ENCODE measurements around the gene CPE.
A peak's percentile ranks its signal among the peaks of the same experiment; 100 is the strongest.

Gene CPE

DNA sequence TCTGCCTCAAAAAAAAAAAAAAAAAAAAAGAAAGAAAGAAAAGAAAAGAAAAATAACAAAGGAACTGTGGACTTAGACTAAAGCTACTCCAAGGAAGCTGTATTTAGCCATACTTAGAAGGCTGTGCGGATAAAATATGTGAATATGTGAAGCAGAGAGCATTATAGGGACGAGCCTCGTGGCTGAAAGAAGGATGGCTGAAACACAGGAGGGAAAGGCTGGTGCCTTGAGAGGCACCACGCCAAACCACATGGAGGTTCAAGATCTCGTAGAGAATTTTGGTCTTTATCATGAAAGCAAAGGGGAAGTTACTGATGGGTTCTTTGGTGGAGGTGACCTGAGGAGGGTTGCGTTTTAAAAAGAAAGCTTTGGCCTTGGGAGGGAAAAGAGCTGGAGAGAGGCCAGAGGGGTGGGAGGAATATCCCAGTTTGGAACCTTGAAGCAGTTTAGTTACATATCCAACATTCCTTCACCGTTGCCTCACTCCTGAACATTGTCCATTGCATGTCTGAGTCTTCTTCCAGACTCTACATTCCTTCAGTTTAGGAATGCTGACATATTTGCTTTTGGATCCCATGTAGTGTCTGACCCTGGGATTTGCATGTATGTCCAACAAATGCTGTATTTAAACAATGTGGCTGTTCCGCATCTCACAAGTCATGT lies 82.5 kb downstream of the CPE start:
- peak; percentile 52 for DNase-seq (ENCODE audit: low read depth)
- H3K4me3 ChIP-seq (ENCODE audit: control insufficient read depth, low read depth, low read length) = no peak overlapping the region
- no peak for TF ChIP-seq CTCF (IDR thresholded peaks at IDR 0.05; ENCODE audit: control insufficient read depth, insufficient read depth, low read depth, low read length, missing control alignments)

DNA sequence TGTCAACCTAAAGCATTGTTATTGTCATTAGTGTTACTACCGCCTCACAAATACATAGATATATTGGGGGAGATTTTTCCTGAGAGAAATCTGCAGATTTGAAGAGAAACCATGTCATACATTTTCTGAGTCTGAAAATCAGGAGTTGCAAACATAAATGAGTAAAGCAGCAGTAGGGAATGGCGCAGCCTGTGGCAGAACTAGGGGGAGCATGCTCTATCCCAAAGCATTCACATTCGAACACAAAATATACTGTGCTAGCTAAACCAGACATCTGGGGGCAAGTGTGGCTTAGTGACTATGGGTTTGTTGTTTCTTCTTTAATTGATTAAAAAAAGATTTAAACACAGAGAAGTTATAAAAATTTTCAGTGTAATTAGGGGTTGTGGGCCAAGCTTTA lies 83.2 kb downstream of the CPE start:
- DNase-seq (ENCODE audit: low read depth) = no peak
- TF ChIP-seq CTCF (IDR thresholded peaks at IDR 0.05; ENCODE audit: control insufficient read depth, insufficient read depth, low read depth, low read length, missing control alignments) = no peak
- no peak overlapping the region for H3K4me3 ChIP-seq (ENCODE audit: control insufficient read depth, low read depth, low read length)

- TF ChIP-seq CTCF (IDR thresholded peaks at IDR 0.05; ENCODE audit: control insufficient read depth, insufficient read depth, low read depth, low read length, missing control alignments) = no peak
- DNase-seq (ENCODE audit: low read depth) = no peak
- H3K4me3 ChIP-seq (ENCODE audit: control insufficient read depth, low read depth, low read length) = no peak overlapping the region
These were observed 85.6 kb downstream of the CPE start for GRCh38 chr4:165464376-165464775.

DNA sequence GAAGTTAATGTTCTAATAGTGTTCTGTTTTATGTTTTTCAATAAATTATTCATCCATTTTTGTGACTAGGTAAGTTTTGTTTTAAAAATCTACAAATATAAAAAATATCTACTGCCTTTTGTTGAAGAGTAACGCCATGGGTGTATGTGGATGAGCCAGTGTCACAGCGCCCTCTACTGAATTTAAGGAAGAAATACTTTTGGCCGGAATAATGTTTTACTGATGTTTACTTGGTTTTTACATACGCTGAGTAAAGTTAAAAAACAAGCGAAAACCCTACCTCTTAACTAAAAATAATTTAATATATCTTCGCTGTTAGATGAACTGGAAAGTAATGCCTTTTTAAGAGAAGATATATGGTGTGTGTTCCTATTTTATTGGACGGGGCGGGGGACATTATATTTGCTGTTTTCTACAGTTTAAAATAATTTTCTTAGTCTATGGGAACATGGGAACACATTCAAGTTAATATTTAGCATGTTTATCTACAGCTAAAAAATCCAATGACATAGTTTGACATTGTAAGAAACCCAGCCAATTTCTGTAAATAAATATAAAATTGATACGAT lies 86.1 kb downstream of the CPE start:
- H3K4me3 ChIP-seq (ENCODE audit: control insufficient read depth, low read depth, low read length) = no peak overlapping the region
- no peak for DNase-seq (ENCODE audit: low read depth)
- TF ChIP-seq CTCF (IDR thresholded peaks at IDR 0.05; ENCODE audit: control insufficient read depth, insufficient read depth, low read depth, low read length, missing control alignments) = peak; percentile 71

GRCh38 chr4:165470009-165470408 lies 91.2 kb downstream of the CPE start:
- no peak for DNase-seq (ENCODE audit: low read depth)
- H3K4me3 ChIP-seq (ENCODE audit: control insufficient read depth, low read depth, low read length) = no peak overlapping the region
- no peak for TF ChIP-seq CTCF (IDR thresholded peaks at IDR 0.05; ENCODE audit: control insufficient read depth, insufficient read depth, low read depth, low read length, missing control alignments)

GRCh38 chr4:165472943-165473676 lies 94.3 kb downstream of the CPE start:
- no peak overlapping the region for H3K4me3 ChIP-seq (ENCODE audit: control insufficient read depth, low read depth, low read length)
- TF ChIP-seq CTCF (IDR thresholded peaks at IDR 0.05; ENCODE audit: control insufficient read depth, insufficient read depth, low read depth, low read length, missing control alignments) = no peak
- DNase-seq (ENCODE audit: low read depth) = no peak

Data from AG09309 (cell line).